MM.1S (cell line): ENCODE measurements around the gene COL28A1.

Source experiments
- DNase-seq: peaks from one replicate; pipeline ENCODE4 v3.0.0-alpha.2; 2015
- H2AFZ ChIP-seq: fragments of 300-600 bp; sonication (generic); 2 replicates; pipeline ENCODE4 v1.6.0; 2016; ENCODE audit warnings: antibody characterized with exemption, low read length
- H3F3A ChIP-seq: fragments of 300-600 bp; sonication (generic); 2 replicates; pipeline ENCODE4 v1.6.1; 2016; ENCODE audit warnings: mild to moderate bottlenecking, antibody characterized with exemption, low read length, moderate library complexity, mixed read lengths; ENCODE audit not compliant: insufficient read depth
- H3K27ac ChIP-seq: fragments of 300-600 bp; sonication (generic); 2 replicates; pipeline ENCODE4 v1.5.1; 2016; ENCODE audit warnings: mild to moderate bottlenecking, low read length
- H3K27me3 ChIP-seq: fragments of 300-600 bp; sonication (generic); replicated peaks from 2 replicates; pipeline ENCODE4 v1.6.0; 2016; ENCODE audit warnings: low read length; ENCODE audit not compliant: insufficient read depth
- H3K36me3 ChIP-seq: fragments of 300-600 bp; sonication (generic); replicated peaks from 2 replicates; pipeline ENCODE4 v1.6.1; 2016; ENCODE audit warnings: mild to moderate bottlenecking, low read length, mixed read lengths; ENCODE audit not compliant: insufficient read depth
- H3K4me1 ChIP-seq: fragments of 300-600 bp; sonication (generic); 2 replicates; pipeline ENCODE4 v1.6.1; 2016; ENCODE audit warnings: low read length, mixed read lengths
- H3K4me2 ChIP-seq: fragments of 300-600 bp; sonication (generic); 2 replicates; pipeline ENCODE4 v1.6.0; 2016; ENCODE audit warnings: low read depth, low read length
- H3K4me3 ChIP-seq: fragments of 300-600 bp; sonication (generic); 2 replicates; pipeline ENCODE4 v1.5.1; 2016; ENCODE audit warnings: low read length, mixed read lengths
- H3K79me2 ChIP-seq: fragments of 300-600 bp; sonication (generic); 2 replicates; pipeline ENCODE4 v1.6.1; 2016; ENCODE audit warnings: mixed run types, low read length, mixed read lengths
- H3K9ac ChIP-seq: fragments of 300-600 bp; sonication (generic); 2 replicates; pipeline ENCODE4 v1.6.1; 2016; ENCODE audit warnings: low read length, mixed read lengths
- H3K9me2 ChIP-seq: fragments of 300-600 bp; sonication (generic); replicated peaks from 2 replicates; pipeline ENCODE4 v1.6.1; 2016; ENCODE audit warnings: mild to moderate bottlenecking, low read length, mixed read lengths; ENCODE audit not compliant: insufficient read depth
- H3K9me3 ChIP-seq: fragments of 300-600 bp; sonication (generic); replicated peaks from 2 replicates; pipeline ENCODE4 v1.6.1; 2016; ENCODE audit warnings: mild to moderate bottlenecking, low read length, mixed read lengths; ENCODE audit not compliant: insufficient read depth
- H4K20me1 ChIP-seq: fragments of 300-600 bp; sonication (generic); 2 replicates; pipeline ENCODE4 v1.6.1; 2016; ENCODE audit warnings: mild to moderate bottlenecking, low read length, moderate library complexity, mixed read lengths; ENCODE audit not compliant: insufficient read depth
- CTCF ChIP-seq: fragments of 300-600 bp; sonication (generic); IDR thresholded peaks from 2 replicates; pipeline ENCODE4 v1.5.1; 2016; ENCODE audit warnings: antibody characterized with exemption, low read length, mixed read lengths
- EZH2 ChIP-seq: fragments of 300-600 bp; sonication (generic); optimal IDR thresholded peaks from 2 replicates; pipeline ENCODE3; 2017; ENCODE audit warnings: low read depth, mild to moderate bottlenecking, antibody characterized with exemption, low read length, mixed read lengths
- EZH2phosphoT487 ChIP-seq: fragments of 300-600 bp; sonication (generic); IDR thresholded peaks from 2 replicates; pipeline ENCODE4 v1.6.1; 2018; ENCODE audit warnings: antibody characterized with exemption, low read length

Gene COL28A1

GRCh38 chr7:7550663-7551062, 15.0 kb upstream of the COL28A1 start:
- H3K9me2 ChIP-seq, result no peaks in the 10 kb centered on the region
- H3F3A ChIP-seq, result no peaks in the 10 kb centered on the region
- no peaks in the 10 kb centered on the region for H3K79me2 ChIP-seq
- H3K4me1 ChIP-seq, result peaks cover 4% of the 10 kb centered on the region; the same call in 1 of the 2 replicates
- H3K27me3 ChIP-seq, result no peaks in the 10 kb centered on the region
- H3K9ac ChIP-seq, result no peak overlapping the region
- no peak for DNase-seq
- H3K4me3 ChIP-seq, result no peak overlapping the region
- no peak overlapping the region for H2AFZ ChIP-seq
- no peaks in the 10 kb centered on the region for H4K20me1 ChIP-seq
- no peak overlapping the region for H3K4me2 ChIP-seq
- H3K27ac ChIP-seq, result no peak overlapping the region
- TF ChIP-seq CTCF (no peak), EZH2 (no peak), EZH2phosphoT487 (no peak)
- H3K9me3 ChIP-seq, result no peaks in the 10 kb centered on the region
- H3K36me3 ChIP-seq, result no peaks in the 10 kb centered on the region

- Histone ChIP-seq H2AFZ (no peak overlapping the region), H3K4me3 (no peak overlapping the region), H3K27me3 (no peaks in the 10 kb centered on the region), H3K79me2 (no peaks in the 10 kb centered on the region), H3K27ac (no peak overlapping the region), H3K36me3 (no peaks in the 10 kb centered on the region), H3K9ac (no peak overlapping the region), H3K9me2 (no peaks in the 10 kb centered on the region), H3K4me2 (no peak overlapping the region), H3K9me3 (no peaks in the 10 kb centered on the region), H4K20me1 (no peaks in the 10 kb centered on the region), H3F3A (no peaks in the 10 kb centered on the region), H3K4me1 (peaks cover 4% of the 10 kb centered on the region; the same call in 1 of the 2 replicates)
- no peak for DNase-seq
- TF ChIP-seq EZH2phosphoT487 (no peak), EZH2 (no peak), CTCF (no peak)
Observed at GRCh38 chr7:7548407-7548806, 12.7 kb upstream of the COL28A1 start.

GRCh38 chr7:7542251-7542835, 6.7 kb upstream of the COL28A1 start:
- Histone ChIP-seq H3K4me2 (no peak overlapping the region), H3K79me2 (no peaks in the 10 kb centered on the region), H2AFZ (no peak overlapping the region), H3K9ac (no peak overlapping the region), H3F3A (no peaks in the 10 kb centered on the region), H3K27ac (no peak overlapping the region), H3K4me1 (no peaks in the 10 kb centered on the region), H3K9me3 (no peaks in the 10 kb centered on the region), H3K27me3 (no peaks in the 10 kb centered on the region), H4K20me1 (no peaks in the 10 kb centered on the region), H3K4me3 (no peak overlapping the region), H3K36me3 (no peaks in the 10 kb centered on the region), H3K9me2 (no peaks in the 10 kb centered on the region)
- DNase-seq, result no peak
- TF ChIP-seq EZH2 (no peak), CTCF (no peak), EZH2phosphoT487 (no peak)
